Activated naive CD4-positive, alpha-beta T cell treated with anti-CD3 and anti-CD28 coated beads for 36 hours (primary cell): ENCODE measurements around the gene PRKCE. TPM values are rescaled to one million over a fixed set of nuclear protein-coding genes. Genes with fewer than 3 reads are reported as not detected.

ENCODE experiments used
- CTCF ChIA-PET: fragments of 350-600 bp; sonication (Branson Sonifier 250); formaldehyde crosslinking; loops from one replicate; lab custom pipeline; 2021; ENCODE audit warnings: antibody characterized with exemption; lab: Charles Lee
- DNase-seq: peaks from one replicate; pipeline ENCODE4 v3.0.0-alpha.2; 2020
- H3K27ac Mint-ChIP-seq: one replicate; pipeline ENCODE4 v1.8.0; 2021; ENCODE audit warnings: mild to moderate bottlenecking, mixed read lengths
- H3K27me3 Mint-ChIP-seq: one replicate; pipeline ENCODE4 v1.8.0; 2021; ENCODE audit warnings: low read depth, mixed read lengths
- H3K36me3 Mint-ChIP-seq: one replicate; pipeline ENCODE4 v1.8.0; 2021; ENCODE audit warnings: low read depth, mixed read lengths
- H3K4me1 Mint-ChIP-seq: one replicate; pipeline ENCODE4 v1.8.0; 2021; ENCODE audit warnings: low read depth, mixed read lengths
- H3K4me3 Mint-ChIP-seq: one replicate; pipeline ENCODE4 v1.8.0; 2021; ENCODE audit warnings: mild to moderate bottlenecking, moderate library complexity, mixed read lengths
- H3K9me3 Mint-ChIP-seq: one replicate; pipeline ENCODE4 v1.8.0; 2021; ENCODE audit warnings: mixed read lengths
- intact Hi-C: fragments of 100-400 bp; cut with micrococcal nuclease; formaldehyde crosslinking; loops from one replicate; pipeline ENCODE4 v1.15.1; 2023
- total RNA-seq, 2 experiments: library from RNA; stranded (reverse); gene quantifications; one replicate each; pipeline ENCODE4 v1.2.3, GENCODE V29; 2021

The PRKCE gene
- total RNA-seq, 2 experiments from 2014 or later = 9.4 to 10.6 TPM

DNA sequence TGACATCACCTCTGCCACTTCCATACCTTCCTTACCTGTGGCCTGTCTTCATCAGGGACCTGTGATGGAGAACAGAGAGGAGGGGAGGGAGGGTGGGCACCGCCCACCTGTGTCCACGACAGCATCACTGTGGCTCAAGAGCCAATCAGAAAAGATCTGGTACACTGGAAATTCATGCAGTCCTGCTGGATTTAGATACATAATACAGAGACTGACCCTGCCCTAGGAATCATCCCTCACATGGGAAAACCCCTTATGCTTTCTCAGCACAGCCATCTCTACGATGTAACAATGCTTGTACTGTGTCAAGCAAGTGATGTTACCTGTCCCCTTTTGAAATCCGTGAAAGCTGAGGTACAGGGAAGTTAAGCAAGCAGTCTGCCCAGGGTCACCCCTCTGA is 500.1 kb downstream of the PRKCE start:
- H3K27ac Mint-ChIP-seq = no peak overlapping the region
- no peak for DNase-seq
- peaks cover 8% of the 10 kb centered on the region for H3K4me1 Mint-ChIP-seq
- peaks cover 4% of the 10 kb centered on the region for H3K36me3 Mint-ChIP-seq
- H3K27me3 Mint-ChIP-seq = no peaks in the 10 kb centered on the region
- intact Hi-C loops = no loop called here
- H3K4me3 Mint-ChIP-seq = no peak overlapping the region
- CTCF ChIA-PET = no interaction called here
- no peaks in the 10 kb centered on the region for H3K9me3 Mint-ChIP-seq

DNA sequence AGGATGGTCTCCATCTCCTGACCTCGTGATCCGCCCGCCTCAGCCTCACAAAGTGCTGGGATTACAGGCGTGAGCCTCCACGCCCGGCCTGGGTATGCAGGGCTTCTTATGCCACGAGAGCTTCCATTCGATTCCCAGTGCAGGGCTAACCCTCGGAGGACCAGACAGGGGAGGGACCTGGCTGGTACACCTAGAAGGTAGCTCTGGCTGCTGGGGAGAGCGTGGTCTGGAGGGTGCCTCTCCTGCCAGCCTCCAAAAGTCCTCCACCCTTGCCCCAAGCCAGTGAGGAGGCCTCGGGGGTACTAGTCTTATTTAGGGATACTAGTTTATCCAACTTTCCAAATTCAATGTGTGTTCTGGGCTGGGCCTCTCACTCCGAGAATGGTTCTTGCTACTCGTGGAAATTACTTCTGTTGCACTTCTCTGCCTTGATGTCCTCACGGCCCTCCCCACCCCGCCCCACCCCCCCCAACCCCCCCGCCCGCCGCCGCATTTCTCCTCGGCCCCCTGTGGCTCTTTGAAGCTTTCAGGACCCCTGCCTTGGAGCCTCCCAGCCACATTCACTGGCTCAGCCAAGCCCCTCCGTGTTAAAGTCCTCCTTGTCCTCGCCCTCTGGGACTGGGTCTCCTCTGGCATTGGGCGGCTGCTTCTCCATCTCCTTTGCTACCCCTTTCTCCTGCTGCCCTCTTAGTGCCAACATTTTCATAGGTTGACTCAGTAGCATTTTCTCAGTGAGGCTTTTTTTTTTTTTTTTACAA is 502.7 kb downstream of the PRKCE start:
- Mint-ChIP-seq H3K9me3 (no peaks in the 10 kb centered on the region), H3K36me3 (peaks cover 4% of the 10 kb centered on the region), H3K4me1 (peaks cover 2% of the 10 kb centered on the region), H3K4me3 (no peak overlapping the region), H3K27me3 (no peaks in the 10 kb centered on the region), H3K27ac (no peak overlapping the region)
- CTCF ChIA-PET = no interaction called here
- no peak for DNase-seq
- intact Hi-C loops = no loop called here

DNA sequence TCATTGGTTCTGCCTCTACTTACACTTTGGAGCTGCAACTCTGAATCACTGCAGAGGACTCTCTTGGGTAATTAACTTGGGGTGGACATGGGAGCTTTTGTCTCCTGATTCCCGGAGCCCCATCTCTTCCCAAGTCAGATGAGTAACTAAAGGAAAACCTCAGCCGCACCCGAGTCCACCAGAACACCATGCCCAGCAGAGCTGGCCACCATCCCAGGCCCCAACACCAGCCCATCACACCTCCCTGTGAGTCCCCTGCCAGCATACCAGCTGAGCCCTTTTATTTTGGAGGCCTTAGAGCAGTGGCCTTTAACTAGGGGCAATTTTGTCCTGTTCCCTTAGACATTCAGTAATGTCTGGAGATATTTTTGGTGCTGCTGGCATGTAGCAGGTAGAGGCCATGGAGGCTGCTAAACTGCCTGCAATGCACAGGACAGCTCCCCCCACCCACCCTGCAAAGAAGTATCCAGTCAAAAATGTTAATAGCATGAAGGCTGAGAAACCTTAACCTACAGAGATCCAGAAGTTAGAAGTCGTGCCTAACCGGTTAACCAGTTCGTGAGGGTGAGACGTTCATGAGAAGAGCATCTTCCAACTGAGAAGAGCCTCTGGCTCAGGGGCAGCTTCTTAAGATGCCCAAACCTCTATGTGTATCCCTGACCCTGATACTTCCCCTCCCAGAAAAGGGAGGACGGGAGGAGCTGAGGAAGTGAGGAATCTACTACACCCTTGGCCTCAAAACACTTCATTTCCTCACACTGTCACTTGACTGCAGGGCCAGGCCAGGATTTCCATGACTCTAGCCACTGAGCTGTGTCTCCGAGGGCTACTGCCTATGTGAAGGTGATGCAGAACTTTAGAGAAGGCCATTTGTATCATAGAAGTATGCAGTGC is 505.8 kb downstream of the PRKCE start:
- H3K4me1 Mint-ChIP-seq = no peaks in the 10 kb centered on the region
- H3K36me3 Mint-ChIP-seq = peaks cover 4% of the 10 kb centered on the region
- intact Hi-C loops = no loop called here
- no peaks in the 10 kb centered on the region for H3K27me3 Mint-ChIP-seq
- CTCF ChIA-PET = no interaction called here
- no peak overlapping the region for H3K4me3 Mint-ChIP-seq
- H3K27ac Mint-ChIP-seq = no peak overlapping the region
- DNase-seq = no peak
- H3K9me3 Mint-ChIP-seq = no peaks in the 10 kb centered on the region

DNA sequence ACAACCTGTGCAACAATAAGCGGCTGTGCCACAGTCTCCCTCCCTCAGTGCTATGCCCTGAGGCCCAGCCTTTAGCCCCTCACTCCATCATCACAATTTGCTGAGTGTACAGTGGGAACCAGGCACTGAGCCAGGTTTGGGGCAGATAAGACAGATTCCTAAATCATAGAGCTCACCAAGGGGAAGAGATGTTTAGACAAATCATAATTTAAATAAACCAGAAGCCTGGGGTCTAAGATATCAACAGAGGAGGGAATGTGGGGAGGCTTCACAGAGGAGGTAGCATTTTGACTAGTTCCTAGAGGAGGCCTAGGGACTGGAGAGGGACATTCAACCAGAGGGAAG is 506.5 kb downstream of the PRKCE start:
- no peak for DNase-seq
- no peaks in the 10 kb centered on the region for H3K4me1 Mint-ChIP-seq
- peaks cover 5% of the 10 kb centered on the region for H3K36me3 Mint-ChIP-seq
- intact Hi-C loops = no loop called here
- CTCF ChIA-PET = no interaction called here
- H3K27me3 Mint-ChIP-seq = no peaks in the 10 kb centered on the region
- H3K27ac Mint-ChIP-seq = no peak overlapping the region
- H3K4me3 Mint-ChIP-seq = no peak overlapping the region
- H3K9me3 Mint-ChIP-seq = no peaks in the 10 kb centered on the region

- H3K9me3 Mint-ChIP-seq = no peaks in the 10 kb centered on the region
- intact Hi-C loops = no loop called here
- peaks cover 5% of the 10 kb centered on the region for H3K36me3 Mint-ChIP-seq
- CTCF ChIA-PET = no interaction called here
- no peaks in the 10 kb centered on the region for H3K27me3 Mint-ChIP-seq
- no peaks in the 10 kb centered on the region for H3K4me1 Mint-ChIP-seq
- no peak for DNase-seq
- H3K27ac Mint-ChIP-seq = no peak overlapping the region
- H3K4me3 Mint-ChIP-seq = no peak overlapping the region
Measured at GRCh38 chr2:46158661-46159060, 507.2 kb downstream of the PRKCE start.

DNA sequence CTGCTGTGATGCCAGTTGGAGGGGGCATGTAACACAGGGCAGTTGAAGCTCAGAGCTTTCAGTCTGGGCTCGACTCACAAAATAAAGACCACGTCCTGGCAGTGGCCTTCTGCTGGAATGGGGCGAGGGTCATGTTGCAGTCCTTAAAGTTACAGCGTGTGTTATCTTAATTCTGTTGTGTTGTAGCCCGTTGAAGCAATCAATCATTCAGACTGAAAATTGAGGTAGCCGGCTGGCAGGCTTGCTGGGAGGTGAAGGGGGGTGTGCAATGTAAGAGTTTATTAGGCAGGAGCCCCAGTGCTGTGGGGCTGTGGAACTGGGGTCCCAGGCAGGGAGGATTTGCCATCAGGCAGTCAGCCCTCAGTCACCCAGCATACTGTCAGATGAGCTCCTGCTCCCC is 508.9 kb downstream of the PRKCE start:
- Mint-ChIP-seq H3K27ac (no peak overlapping the region), H3K27me3 (no peaks in the 10 kb centered on the region), H3K9me3 (no peaks in the 10 kb centered on the region), H3K4me3 (no peak overlapping the region), H3K36me3 (peaks cover 5% of the 10 kb centered on the region), H3K4me1 (no peaks in the 10 kb centered on the region)
- intact Hi-C loops = no loop called here
- CTCF ChIA-PET = no interaction called here
- no peak for DNase-seq

- Mint-ChIP-seq H3K9me3 (no peaks in the 10 kb centered on the region), H3K27me3 (no peaks in the 10 kb centered on the region), H3K36me3 (peaks cover 3% of the 10 kb centered on the region), H3K27ac (no peak overlapping the region), H3K4me1 (no peaks in the 10 kb centered on the region), H3K4me3 (no peak overlapping the region)
- intact Hi-C loops = no loop called here
- no peak for DNase-seq
- CTCF ChIA-PET = no interaction called here
Measured at GRCh38 chr2:46161315-46161714, 509.8 kb downstream of the PRKCE start.

- Mint-ChIP-seq H3K4me3 (no peak overlapping the region), H3K4me1 (no peaks in the 10 kb centered on the region), H3K27me3 (no peaks in the 10 kb centered on the region), H3K27ac (no peak overlapping the region), H3K36me3 (peaks cover 3% of the 10 kb centered on the region), H3K9me3 (no peaks in the 10 kb centered on the region)
- intact Hi-C loops = no loop called here
- CTCF ChIA-PET = no interaction called here
- no peak for DNase-seq
Measured at GRCh38 chr2:46161911-46162310, 510.4 kb downstream of the PRKCE start.

GRCh38 chr2:46162329-46163097 is 511.0 kb downstream of the PRKCE start:
- Mint-ChIP-seq H3K27me3 (no peaks in the 10 kb centered on the region), H3K36me3 (peaks cover 3% of the 10 kb centered on the region), H3K4me3 (no peak overlapping the region), H3K27ac (no peak overlapping the region), H3K9me3 (no peaks in the 10 kb centered on the region), H3K4me1 (no peaks in the 10 kb centered on the region)
- no peak for DNase-seq
- CTCF ChIA-PET = interaction anchor here (0.5 kb wide), 1 partner anchor 99 kb away, joined by 5 read pairs; no protein-coding TSS in a partner anchor
- intact Hi-C loops = no loop called here

GRCh38 chr2:46163098-46163430 is 511.6 kb downstream of the PRKCE start:
- H3K27me3 Mint-ChIP-seq = no peaks in the 10 kb centered on the region
- H3K36me3 Mint-ChIP-seq = peaks cover 3% of the 10 kb centered on the region
- no peaks in the 10 kb centered on the region for H3K9me3 Mint-ChIP-seq
- intact Hi-C loops = no loop called here
- CTCF ChIA-PET = interaction anchor here (0.5 kb wide), 1 partner anchor 100 kb away, joined by 5 read pairs; no protein-coding TSS in a partner anchor
- H3K27ac Mint-ChIP-seq = no peak overlapping the region
- no peak for DNase-seq
- H3K4me3 Mint-ChIP-seq = no peak overlapping the region
- H3K4me1 Mint-ChIP-seq = no peaks in the 10 kb centered on the region

DNA sequence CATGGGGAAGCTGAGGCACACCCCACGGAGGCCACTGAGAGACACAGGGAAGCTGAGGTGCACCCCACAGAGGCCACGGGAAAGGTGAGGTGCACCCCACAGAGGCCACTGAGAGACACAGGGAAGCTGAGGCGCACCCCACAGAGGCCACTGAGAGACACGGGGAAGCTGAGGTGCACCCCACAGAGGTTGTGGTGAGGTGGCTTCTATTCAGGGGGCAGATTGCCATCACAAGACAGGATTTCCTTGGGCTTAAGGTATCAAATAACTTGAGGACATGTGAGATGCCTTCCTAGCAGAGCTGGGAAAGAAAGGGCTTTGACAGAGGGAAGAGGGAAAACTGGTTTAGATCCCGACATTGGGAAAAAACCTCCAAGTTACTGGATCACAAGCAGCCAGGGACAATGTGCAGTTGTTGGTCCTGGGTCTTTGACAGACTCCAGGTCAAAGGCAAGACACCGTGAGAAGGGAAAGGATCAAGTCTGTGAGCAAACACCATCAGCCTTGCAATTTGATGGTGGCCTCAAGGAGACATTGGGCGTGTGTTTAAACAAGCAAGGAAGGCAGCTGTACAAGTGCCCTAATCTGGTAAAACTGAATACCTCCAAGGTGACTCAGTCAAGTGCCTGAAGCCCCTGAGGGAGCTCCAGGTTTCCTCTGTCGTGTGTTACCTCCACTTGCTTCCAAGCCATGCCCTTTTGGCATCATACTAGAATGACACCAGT is 512.5 kb downstream of the PRKCE start:
- CTCF ChIA-PET = no interaction called here
- H3K4me1 Mint-ChIP-seq = no peaks in the 10 kb centered on the region
- intact Hi-C loops = no loop called here
- H3K9me3 Mint-ChIP-seq = no peaks in the 10 kb centered on the region
- H3K4me3 Mint-ChIP-seq = no peak overlapping the region
- H3K27me3 Mint-ChIP-seq = no peaks in the 10 kb centered on the region
- no peak overlapping the region for H3K27ac Mint-ChIP-seq
- DNase-seq = no peak
- H3K36me3 Mint-ChIP-seq = peaks cover 3% of the 10 kb centered on the region
